ENCODE measurements around the gene SPEG. TPM values are rescaled to one million over a fixed set of nuclear protein-coding genes. Genes with fewer than 3 reads are reported as not detected.

SPEG gene
- total and polyA plus RNA-seq, 2 of the 13 experiments (the other 11 are each of a cell fraction or from before 2014, with no cell fraction given), result 0.18 to 0.24 TPM

DNA sequence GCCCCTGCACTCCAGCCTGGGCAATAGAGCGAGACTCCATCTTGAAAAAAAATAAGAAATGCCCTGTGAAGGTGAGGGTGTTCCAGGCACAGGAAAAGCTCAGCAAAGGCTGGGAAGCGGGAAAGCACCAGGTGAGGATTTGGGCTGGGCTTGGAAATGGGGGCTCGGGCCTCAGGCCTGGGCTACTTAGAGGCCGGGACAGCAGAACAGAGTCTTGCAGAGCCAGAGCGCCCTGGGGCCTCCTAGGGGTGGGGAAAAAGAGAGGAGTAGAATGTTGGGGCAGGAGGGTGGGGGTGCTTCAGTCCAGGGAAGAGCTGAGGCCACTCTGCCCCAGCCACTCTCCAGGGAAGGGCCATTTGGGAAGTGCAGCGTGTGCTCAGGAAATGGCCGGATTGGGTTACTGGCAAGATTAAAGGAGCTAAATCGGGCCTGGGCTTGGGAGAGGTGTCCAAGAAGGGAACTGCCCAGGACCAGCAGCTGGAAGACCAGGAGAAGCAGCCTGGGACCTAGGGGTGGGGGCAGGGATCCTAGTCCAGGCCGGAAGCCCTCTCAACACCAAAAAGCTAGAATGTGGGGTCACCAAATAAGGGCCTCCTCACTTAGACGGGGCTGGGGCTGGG lies 30.2 kb upstream of the SPEG start:
- intact Hi-C loops (cut with micrococcal nuclease; ENCODE audit: unreplicated experiment) (no loop called here), in situ Hi-C loops (cut with HindIII; ENCODE audit: extremely low pct_ligation_motif_present, low pct_unique_long_range_greater_than_20kb) (loop anchor here (5.0 kb wide), 1 partner anchor 128 kb away; no protein-coding TSS in a partner anchor)
- Histone ChIP-seq H3K27ac (ENCODE audit: extremely low read length, insufficient read depth, low read length) (no peak overlapping the region), H3K4me2 (ENCODE audit: low read depth, low read length) (no peak overlapping the region), H4K20me1 (ENCODE audit: insufficient read depth, low read length) (no peaks in the 10 kb centered on the region; the same call in 1 of the 2 replicates), H2AFZ (ENCODE audit: low read length) (no peak overlapping the region), H3K36me3 (replicated peaks in 1 of 2; ENCODE audit: control insufficient read depth in 1 of 2, insufficient read depth in 2 of 2, low read length in 2 of 2) (no peaks in the 10 kb centered on the region), H3K27me3 (ENCODE audit: control insufficient read depth in 1 of 2, insufficient read depth in 2 of 2, low read length in 2 of 2) (peaks cover 3 to 44% of the 10 kb centered on the region in 2 experiments; a peak in 4 of 5 replicates), H3K79me2 (ENCODE audit: insufficient read depth, low read length) (no peaks in the 10 kb centered on the region), H3K4me1 (ENCODE audit: insufficient read depth, low read length) (peaks cover 30% of the 10 kb centered on the region), H3K4me3 (replicated peaks in 1 of 3; ENCODE audit: insufficient read depth in 1 of 3, low read depth in 2 of 3, low read length in 3 of 3) (no peak overlapping the region), H3K9ac (ENCODE audit: insufficient read depth, low read depth, low read length) (no peak overlapping the region), H3K9me3 (ENCODE audit: low read length) (no peaks in the 10 kb centered on the region)
- TF ChIP-seq TOPORS (CRISPR knock-in tag; IDR thresholded peaks at IDR 0.05) (no peak), MED8 (CRISPR knock-in tag; IDR thresholded peaks at IDR 0.05; ENCODE audit: insufficient replicate concordance) (no peak), NRL (CRISPR knock-in tag; IDR thresholded peaks at IDR 0.05; ENCODE audit: borderline replicate concordance) (0 out of 2 replicates have a peak, but pooled peaks have one; percentile 8), HOXA3 (CRISPR knock-in tag; IDR thresholded peaks at IDR 0.05) (0 out of 2 replicates have a peak, but pooled peaks have one; percentile 8), SIN3B (IDR thresholded peaks at IDR 0.05; ENCODE audit: low read length) (no peak)
- ChIA-PET POLR2A (interaction anchor here (0.8 kb wide), 1 partner anchor 16 kb away, joined by 3 read pairs; the partner anchor contains the start of gene DNPEP), CTCF (ENCODE audit: low intra/inter-chr PET ratio, low total read pairs) (no interaction called here)
- no TSS peak for BruUV-seq (replicated peaks)
- ATAC-seq (no peak), FAIRE-seq (no peak), DNase-seq (ENCODE audit: low spot score) (no peak)
- WGBS (ENCODE audit: low lambda C conversion rate), result 35% methylated on average over 10 of the region's 10 CpGs

GRCh38 chr2:219404954-219405353 lies 29.7 kb upstream of the SPEG start:
- in situ Hi-C loops (cut with HindIII; ENCODE audit: extremely low pct_ligation_motif_present, low pct_unique_long_range_greater_than_20kb) (loop anchor here (5.0 kb wide), 1 partner anchor 127 kb away; no protein-coding TSS in a partner anchor), intact Hi-C loops (cut with micrococcal nuclease; ENCODE audit: unreplicated experiment) (no loop called here)
- WGBS (ENCODE audit: low lambda C conversion rate), result 36% methylated on average over 3 of the region's 7 CpGs
- Histone ChIP-seq H3K79me2 (ENCODE audit: insufficient read depth, low read length) (no peaks in the 10 kb centered on the region), H4K20me1 (ENCODE audit: insufficient read depth, low read length) (no peaks in the 10 kb centered on the region; the same call in 1 of the 2 replicates), H3K4me1 (ENCODE audit: insufficient read depth, low read length) (peaks cover 30% of the 10 kb centered on the region), H3K4me3 (replicated peaks in 1 of 3; ENCODE audit: insufficient read depth in 1 of 3, low read depth in 2 of 3, low read length in 3 of 3) (no peak overlapping the region), H3K9me3 (ENCODE audit: low read length) (no peaks in the 10 kb centered on the region), H3K27ac (ENCODE audit: extremely low read length, insufficient read depth, low read length) (no peak overlapping the region), H3K4me2 (ENCODE audit: low read depth, low read length) (no peak overlapping the region), H3K9ac (ENCODE audit: insufficient read depth, low read depth, low read length) (no peak overlapping the region), H3K27me3 (ENCODE audit: control insufficient read depth in 1 of 2, insufficient read depth in 2 of 2, low read length in 2 of 2) (peaks cover 3 to 44% of the 10 kb centered on the region in 2 experiments; a peak in 4 of 5 replicates), H2AFZ (ENCODE audit: low read length) (no peak overlapping the region), H3K36me3 (replicated peaks in 1 of 2; ENCODE audit: control insufficient read depth in 1 of 2, insufficient read depth in 2 of 2, low read length in 2 of 2) (no peaks in the 10 kb centered on the region)
- ATAC-seq (peak; percentile 75), DNase-seq (ENCODE audit: low spot score) (no peak), FAIRE-seq (no peak)
- ChIA-PET POLR2A (no interaction called here), CTCF (ENCODE audit: low intra/inter-chr PET ratio, low total read pairs) (no interaction called here)
- no peak for TF ChIP-seq ZNF777 (CRISPR knock-in tag; IDR thresholded peaks at IDR 0.05)
- TF ChIP-seq SP1 (IDR thresholded peaks at IDR 0.05), result no peak
- no peak for TF ChIP-seq SP1 (CRISPR knock-in tag; IDR thresholded peaks at IDR 0.05)
- no peak for TF ChIP-seq KAT2B (IDR thresholded peaks at IDR 0.05; ENCODE audit: borderline replicate concordance, low read depth, low read length)
- 0 out of 2 replicates have a peak, but pooled peaks have one; percentile 17 for TF ChIP-seq GFI1 (CRISPR knock-in tag; IDR thresholded peaks at IDR 0.05; ENCODE audit: borderline replicate concordance)
- BruUV-seq (replicated peaks), result no TSS peak
